ENCODE data around the gene OCA2. TPM values are rescaled to one million over a fixed set of nuclear protein-coding genes. Genes with fewer than 3 reads are reported as not detected.

Gene OCA2
- polyA plus RNA-seq, 1 experiment: not detected

DNA sequence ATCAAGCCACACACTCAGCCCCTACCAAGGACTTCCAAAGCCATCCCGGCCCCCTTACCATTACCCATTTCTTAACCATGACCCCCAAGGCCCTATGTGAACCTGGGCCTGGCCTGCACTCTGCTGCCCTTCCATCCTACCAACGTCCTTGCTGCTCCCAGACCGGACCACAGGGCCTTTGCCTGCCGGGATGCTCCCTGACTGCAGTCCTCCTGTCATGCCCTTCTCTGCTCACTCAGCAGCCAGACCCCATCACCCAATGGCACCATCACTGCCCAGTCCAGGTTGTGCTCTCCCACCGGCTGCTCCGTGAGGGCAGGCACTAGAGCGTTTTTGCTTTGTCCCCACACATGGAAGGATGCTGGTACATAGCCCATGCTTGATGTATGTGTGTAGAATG lies 73.7 kb downstream of the OCA2 start:
- H3K4me3 ChIP-seq (ENCODE audit: low read depth, low read length): no peak overlapping the region
- H3K9me3 ChIP-seq (ENCODE audit: control insufficient read depth, insufficient read depth, low read length): peaks cover 8% of the 10 kb centered on the region; the same call in 1 of the 2 replicates
- DNase-seq (ENCODE audit: low read depth, low spot score): no peak
- peaks cover 2% of the 10 kb centered on the region for H3K27me3 ChIP-seq (ENCODE audit: control insufficient read depth, insufficient read depth, low read length)
- POLR2A ChIA-PET: no interaction called here
- no peak overlapping the region for H3K27ac ChIP-seq (ENCODE audit: low read depth, low read length)
- CTCF ChIA-PET: no interaction called here
- TF ChIP-seq, protein P1, sequence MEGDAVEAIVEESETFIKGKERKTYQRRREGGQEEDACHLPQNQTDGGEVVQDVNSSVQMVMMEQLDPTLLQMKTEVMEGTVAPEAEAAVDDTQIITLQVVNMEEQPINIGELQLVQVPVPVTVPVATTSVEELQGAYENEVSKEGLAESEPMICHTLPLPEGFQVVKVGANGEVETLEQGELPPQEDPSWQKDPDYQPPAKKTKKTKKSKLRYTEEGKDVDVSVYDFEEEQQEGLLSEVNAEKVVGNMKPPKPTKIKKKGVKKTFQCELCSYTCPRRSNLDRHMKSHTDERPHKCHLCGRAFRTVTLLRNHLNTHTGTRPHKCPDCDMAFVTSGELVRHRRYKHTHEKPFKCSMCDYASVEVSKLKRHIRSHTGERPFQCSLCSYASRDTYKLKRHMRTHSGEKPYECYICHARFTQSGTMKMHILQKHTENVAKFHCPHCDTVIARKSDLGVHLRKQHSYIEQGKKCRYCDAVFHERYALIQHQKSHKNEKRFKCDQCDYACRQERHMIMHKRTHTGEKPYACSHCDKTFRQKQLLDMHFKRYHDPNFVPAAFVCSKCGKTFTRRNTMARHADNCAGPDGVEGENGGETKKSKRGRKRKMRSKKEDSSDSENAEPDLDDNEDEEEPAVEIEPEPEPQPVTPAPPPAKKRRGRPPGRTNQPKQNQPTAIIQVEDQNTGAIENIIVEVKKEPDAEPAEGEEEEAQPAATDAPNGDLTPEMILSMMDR (IDR thresholded peaks at IDR 0.05; ENCODE audit: low read depth, low read length): no peak

DNA sequence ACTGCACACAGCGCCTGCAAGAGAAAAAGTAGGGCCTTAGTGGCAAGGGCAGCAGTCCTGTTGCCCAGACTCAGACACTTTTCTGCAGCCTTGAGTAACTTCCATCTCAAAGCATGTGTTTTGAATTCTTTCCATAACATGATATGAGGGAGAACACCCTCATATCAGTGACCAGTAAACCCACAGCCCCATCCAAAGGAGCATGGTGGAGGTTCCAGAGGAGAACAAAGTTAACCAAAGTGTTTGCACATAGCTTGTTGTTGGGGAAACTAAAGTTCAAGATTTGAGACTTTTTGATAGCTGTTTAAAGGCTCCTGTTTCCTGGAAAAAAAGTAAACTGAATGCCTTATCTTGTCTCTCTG lies 74.2 kb downstream of the OCA2 start:
- Histone ChIP-seq H3K4me3 (ENCODE audit: low read depth, low read length) (no peak overlapping the region), H3K9me3 (ENCODE audit: control insufficient read depth, insufficient read depth, low read length) (peaks cover 8% of the 10 kb centered on the region; the same call in 1 of the 2 replicates), H3K27me3 (ENCODE audit: control insufficient read depth, insufficient read depth, low read length) (peaks cover 2% of the 10 kb centered on the region), H3K27ac (ENCODE audit: low read depth, low read length) (no peak overlapping the region)
- TF ChIP-seq, protein P1 (IDR thresholded peaks at IDR 0.05; ENCODE audit: low read depth, low read length): no peak
- CTCF ChIA-PET: no interaction called here
- DNase-seq (ENCODE audit: low read depth, low spot score): no peak
- POLR2A ChIA-PET: no interaction called here

DNA sequence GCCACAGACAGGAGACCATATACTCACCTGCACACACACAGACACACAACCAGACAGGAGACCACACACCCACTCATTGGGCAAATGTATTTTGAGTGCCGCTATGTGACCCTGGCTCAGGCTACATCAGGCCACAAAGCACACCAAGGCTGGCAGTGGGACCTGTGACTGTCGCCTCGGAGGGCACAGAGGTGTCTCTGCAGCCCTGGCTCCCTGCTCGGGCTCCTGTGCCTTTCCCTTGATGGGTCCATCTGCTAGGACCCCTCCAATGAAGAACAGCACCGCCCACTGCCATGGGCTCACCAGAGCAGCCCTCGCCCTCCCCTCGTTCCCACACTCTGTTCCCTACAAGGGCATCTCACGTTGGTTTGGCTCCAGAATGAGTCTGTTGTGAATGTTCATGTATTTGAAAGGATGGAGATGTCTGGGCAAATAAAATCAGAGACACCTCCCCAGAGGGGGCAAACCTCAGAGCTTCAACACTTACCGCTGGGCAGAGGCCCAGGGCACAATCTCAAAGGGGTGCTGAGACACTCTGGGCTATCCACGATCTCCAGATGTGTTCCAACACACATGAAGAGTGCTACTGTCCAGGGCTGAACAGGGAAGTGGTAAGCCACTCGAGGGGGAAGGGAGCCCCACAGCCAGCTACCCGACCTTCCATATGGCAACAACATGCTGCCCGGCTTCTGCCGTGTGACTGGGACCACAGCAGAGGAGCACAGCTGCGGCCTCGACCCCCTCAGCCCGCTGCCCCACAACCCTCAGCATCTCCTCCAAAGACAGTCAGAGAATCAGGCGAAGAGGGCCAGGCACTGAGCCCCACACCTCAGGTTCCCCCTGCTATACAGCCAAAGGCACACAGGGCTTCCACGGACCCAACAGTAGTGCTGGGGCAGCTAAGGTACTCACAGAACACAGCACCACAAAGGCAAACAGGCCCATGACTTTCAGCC lies 74.9 kb downstream of the OCA2 start:
- POLR2A ChIA-PET: no interaction called here
- no peak overlapping the region for H3K4me3 ChIP-seq (ENCODE audit: low read depth, low read length)
- CTCF ChIA-PET: no interaction called here
- H3K9me3 ChIP-seq (ENCODE audit: control insufficient read depth, insufficient read depth, low read length): peaks cover 8% of the 10 kb centered on the region; the same call in 1 of the 2 replicates
- peaks cover 2% of the 10 kb centered on the region for H3K27me3 ChIP-seq (ENCODE audit: control insufficient read depth, insufficient read depth, low read length)
- TF ChIP-seq, protein P1 (IDR thresholded peaks at IDR 0.05; ENCODE audit: low read depth, low read length): no peak
- no peak for DNase-seq (ENCODE audit: low read depth, low spot score)
- no peak overlapping the region for H3K27ac ChIP-seq (ENCODE audit: low read depth, low read length)

DNA sequence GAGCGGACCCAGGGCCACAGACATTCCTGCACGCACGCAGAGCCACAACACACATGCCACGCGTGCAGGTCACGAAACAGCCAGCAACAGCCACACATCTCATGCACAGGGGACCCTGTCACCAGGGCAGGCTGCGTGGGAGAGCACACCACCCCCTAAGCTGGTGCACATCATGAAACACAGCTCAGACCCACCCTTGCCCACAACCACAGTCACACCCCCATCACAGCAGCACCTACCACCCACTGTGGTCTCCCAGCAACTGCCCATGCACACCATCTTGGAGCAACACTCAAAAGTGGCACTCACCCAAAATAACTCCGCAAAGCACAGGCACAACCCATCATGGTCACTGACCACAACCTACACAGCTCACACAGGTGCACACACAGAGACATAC lies 75.7 kb downstream of the OCA2 start:
- H3K4me3 ChIP-seq (ENCODE audit: low read depth, low read length): no peak overlapping the region
- POLR2A ChIA-PET: no interaction called here
- H3K9me3 ChIP-seq (ENCODE audit: control insufficient read depth, insufficient read depth, low read length): peaks cover 8% of the 10 kb centered on the region; the same call in 1 of the 2 replicates
- CTCF ChIA-PET: interaction anchor here (2.1 kb wide), 1 partner anchor 11 kb away, joined by 12 read pairs; no protein-coding TSS in a partner anchor
- DNase-seq (ENCODE audit: low read depth, low spot score): no peak
- TF ChIP-seq, protein P1 (IDR thresholded peaks at IDR 0.05; ENCODE audit: low read depth, low read length): no peak
- no peak overlapping the region for H3K27ac ChIP-seq (ENCODE audit: low read depth, low read length)
- peaks cover 2% of the 10 kb centered on the region for H3K27me3 ChIP-seq (ENCODE audit: control insufficient read depth, insufficient read depth, low read length)

DNA sequence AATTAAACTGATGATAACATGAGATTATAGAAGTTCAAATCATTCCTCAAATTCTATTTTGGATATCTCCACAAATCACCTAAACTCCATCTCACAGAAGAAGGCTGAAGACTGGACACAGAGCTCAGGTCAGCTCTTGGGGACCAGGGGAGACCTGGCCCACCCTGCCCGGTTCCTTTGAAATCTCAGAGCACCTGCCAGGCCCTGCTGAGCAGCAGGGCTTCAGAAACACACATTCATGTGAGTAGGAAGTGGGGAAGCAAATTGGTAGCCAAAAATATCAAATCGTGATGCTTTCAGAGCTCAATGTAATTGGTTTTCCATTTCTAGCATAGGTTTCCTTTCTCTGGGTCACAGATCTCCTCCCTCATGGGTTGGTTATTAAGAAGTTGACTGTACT lies 76.2 kb downstream of the OCA2 start:
- DNase-seq (ENCODE audit: low read depth, low spot score): no peak
- H3K27ac ChIP-seq (ENCODE audit: low read depth, low read length): no peak overlapping the region
- TF ChIP-seq, protein P1 (IDR thresholded peaks at IDR 0.05; ENCODE audit: low read depth, low read length): no peak
- H3K4me3 ChIP-seq (ENCODE audit: low read depth, low read length): no peak overlapping the region
- CTCF ChIA-PET: interaction anchor here (2.1 kb wide), 1 partner anchor 12 kb away, joined by 12 read pairs; no protein-coding TSS in a partner anchor
- H3K9me3 ChIP-seq (ENCODE audit: control insufficient read depth, insufficient read depth, low read length): peaks cover 8% of the 10 kb centered on the region; the same call in 1 of the 2 replicates
- H3K27me3 ChIP-seq (ENCODE audit: control insufficient read depth, insufficient read depth, low read length): peaks cover 2% of the 10 kb centered on the region
- POLR2A ChIA-PET: no interaction called here
